ENCODE results near the gene CDC42BPB. TPM values are rescaled to one million over a fixed set of nuclear protein-coding genes. Genes with fewer than 3 reads are reported as not detected.
A peak's percentile ranks its signal among the peaks of the same experiment; 100 is the strongest.

Gene CDC42BPB
- total RNA-seq, 1 experiment from 2014 or later: 96.9 TPM

GRCh38 chr14:103001226-103001625 is 56.1 kb downstream of the CDC42BPB start (continued):
- TF ChIP-seq CDX4 (CRISPR knock-in tag; IDR thresholded peaks at IDR 0.05; ENCODE audit: borderline replicate concordance): no peak
- TF ChIP-seq RELA (CRISPR knock-in tag; IDR thresholded peaks at IDR 0.05; ENCODE audit: borderline replicate concordance): no peak
- no peak for TF ChIP-seq ELF4 (CRISPR knock-in tag; IDR thresholded peaks at IDR 0.05; ENCODE audit: low read depth)
- TF ChIP-seq, protein P1, sequence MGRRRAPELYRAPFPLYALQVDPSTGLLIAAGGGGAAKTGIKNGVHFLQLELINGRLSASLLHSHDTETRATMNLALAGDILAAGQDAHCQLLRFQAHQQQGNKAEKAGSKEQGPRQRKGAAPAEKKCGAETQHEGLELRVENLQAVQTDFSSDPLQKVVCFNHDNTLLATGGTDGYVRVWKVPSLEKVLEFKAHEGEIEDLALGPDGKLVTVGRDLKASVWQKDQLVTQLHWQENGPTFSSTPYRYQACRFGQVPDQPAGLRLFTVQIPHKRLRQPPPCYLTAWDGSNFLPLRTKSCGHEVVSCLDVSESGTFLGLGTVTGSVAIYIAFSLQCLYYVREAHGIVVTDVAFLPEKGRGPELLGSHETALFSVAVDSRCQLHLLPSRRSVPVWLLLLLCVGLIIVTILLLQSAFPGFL (CRISPR knock-in tag; IDR thresholded peaks at IDR 0.05; ENCODE audit: borderline replicate concordance): no peak
- no peak for TF ChIP-seq HMGA2 (CRISPR knock-in tag; IDR thresholded peaks at IDR 0.05)
- no peak for TF ChIP-seq JUN (CRISPR knock-in tag; IDR thresholded peaks at IDR 0.05)

DNA sequence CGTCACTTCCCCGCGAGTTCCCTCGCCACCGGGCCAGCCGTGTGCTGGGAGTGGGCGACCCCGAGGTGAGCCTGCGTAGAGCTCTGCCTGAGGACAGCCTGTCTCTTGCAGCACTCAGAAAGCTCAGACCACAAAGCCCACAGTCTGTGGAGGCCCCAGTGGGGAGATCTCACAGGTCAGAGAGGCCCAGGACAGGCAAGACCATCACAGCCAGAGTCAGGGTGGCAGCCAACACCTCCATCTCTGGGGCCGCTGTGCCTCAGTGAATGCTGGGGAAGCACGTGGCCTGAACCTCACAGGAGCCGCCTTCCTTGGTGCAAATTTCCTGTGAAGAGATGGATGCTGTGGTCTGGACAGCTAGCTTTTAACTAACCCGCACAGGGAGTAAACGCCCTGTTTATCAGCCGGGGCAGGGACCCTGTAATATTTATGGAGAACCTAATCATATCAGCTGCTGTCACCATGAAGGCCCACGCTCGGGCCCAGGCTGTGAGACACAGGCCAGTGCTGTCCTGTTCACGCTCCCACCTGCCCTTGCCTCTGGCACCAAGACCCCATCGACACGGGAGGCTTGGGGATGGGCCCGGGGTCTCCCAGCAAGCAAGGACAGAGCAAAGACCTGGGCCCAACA is 56.9 kb downstream of the CDC42BPB start:
- Mint-ChIP-seq H3K4me1 (no peaks in the 10 kb centered on the region), H3K36me3 (peaks cover 37% of the 10 kb centered on the region), H3K27me3 (ENCODE audit: low read depth) (no peaks in the 10 kb centered on the region), H3K9me3 (no peaks in the 10 kb centered on the region), H3K27ac (0 out of 2 replicates have a peak overlapping the region, but pooled peaks have one; percentile 23), H3K4me3 (no peak overlapping the region)
- POLR2A ChIA-PET: no interaction called here
- no peak for TF ChIP-seq ZNF263 (CRISPR knock-in tag; IDR thresholded peaks at IDR 0.05; ENCODE audit: low read depth)
- TF ChIP-seq, protein P2, sequence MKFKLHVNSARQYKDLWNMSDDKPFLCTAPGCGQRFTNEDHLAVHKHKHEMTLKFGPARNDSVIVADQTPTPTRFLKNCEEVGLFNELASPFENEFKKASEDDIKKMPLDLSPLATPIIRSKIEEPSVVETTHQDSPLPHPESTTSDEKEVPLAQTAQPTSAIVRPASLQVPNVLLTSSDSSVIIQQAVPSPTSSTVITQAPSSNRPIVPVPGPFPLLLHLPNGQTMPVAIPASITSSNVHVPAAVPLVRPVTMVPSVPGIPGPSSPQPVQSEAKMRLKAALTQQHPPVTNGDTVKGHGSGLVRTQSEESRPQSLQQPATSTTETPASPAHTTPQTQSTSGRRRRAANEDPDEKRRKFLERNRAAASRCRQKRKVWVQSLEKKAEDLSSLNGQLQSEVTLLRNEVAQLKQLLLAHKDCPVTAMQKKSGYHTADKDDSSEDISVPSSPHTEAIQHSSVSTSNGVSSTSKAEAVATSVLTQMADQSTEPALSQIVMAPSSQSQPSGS (CRISPR knock-in tag; IDR thresholded peaks at IDR 0.05; ENCODE audit: borderline replicate concordance, low read depth): no peak
- no peak for TF ChIP-seq FOXJ3 (CRISPR knock-in tag; IDR thresholded peaks at IDR 0.05; ENCODE audit: borderline replicate concordance)
- no peak for TF ChIP-seq ZNF317 (CRISPR knock-in tag; IDR thresholded peaks at IDR 0.05; ENCODE audit: borderline replicate concordance, low read depth)
- no peak for TF ChIP-seq CREB1 (CRISPR knock-in tag; IDR thresholded peaks at IDR 0.05)
- TF ChIP-seq CDX4 (CRISPR knock-in tag; IDR thresholded peaks at IDR 0.05; ENCODE audit: borderline replicate concordance): no peak
- TF ChIP-seq TP53 (CRISPR knock-in tag; IDR thresholded peaks at IDR 0.05): no peak
- CTCF ChIA-PET: no interaction called here
- DNase-seq (ENCODE audit: low spot score) (no peak), ATAC-seq (no peak)

GRCh38 chr14:102999227-102999895 is 58.0 kb downstream of the CDC42BPB start:
- H3K36me3 Mint-ChIP-seq: peaks cover 36% of the 10 kb centered on the region
- DNase-seq (ENCODE audit: low spot score) (no peak), ATAC-seq (no peak)
- no peaks in the 10 kb centered on the region for H3K4me1 Mint-ChIP-seq
- no peaks in the 10 kb centered on the region for H3K27me3 Mint-ChIP-seq (ENCODE audit: low read depth)
- ChIA-PET POLR2A (no interaction called here), CTCF (no interaction called here)
- no peak overlapping the region for H3K4me3 Mint-ChIP-seq
- H3K9me3 Mint-ChIP-seq: no peaks in the 10 kb centered on the region
- H3K27ac Mint-ChIP-seq: 0 out of 2 replicates have a peak overlapping the region, but pooled peaks have one; percentile 53
- TF ChIP-seq ZNF121 (CRISPR knock-in tag; IDR thresholded peaks at IDR 0.05): no peak
- TF ChIP-seq KAT7 (CRISPR knock-in tag; IDR thresholded peaks at IDR 0.05; ENCODE audit: borderline replicate concordance): no peak
- TF ChIP-seq SMAD4 (CRISPR knock-in tag; IDR thresholded peaks at IDR 0.05): no peak
- TF ChIP-seq, protein P3, sequence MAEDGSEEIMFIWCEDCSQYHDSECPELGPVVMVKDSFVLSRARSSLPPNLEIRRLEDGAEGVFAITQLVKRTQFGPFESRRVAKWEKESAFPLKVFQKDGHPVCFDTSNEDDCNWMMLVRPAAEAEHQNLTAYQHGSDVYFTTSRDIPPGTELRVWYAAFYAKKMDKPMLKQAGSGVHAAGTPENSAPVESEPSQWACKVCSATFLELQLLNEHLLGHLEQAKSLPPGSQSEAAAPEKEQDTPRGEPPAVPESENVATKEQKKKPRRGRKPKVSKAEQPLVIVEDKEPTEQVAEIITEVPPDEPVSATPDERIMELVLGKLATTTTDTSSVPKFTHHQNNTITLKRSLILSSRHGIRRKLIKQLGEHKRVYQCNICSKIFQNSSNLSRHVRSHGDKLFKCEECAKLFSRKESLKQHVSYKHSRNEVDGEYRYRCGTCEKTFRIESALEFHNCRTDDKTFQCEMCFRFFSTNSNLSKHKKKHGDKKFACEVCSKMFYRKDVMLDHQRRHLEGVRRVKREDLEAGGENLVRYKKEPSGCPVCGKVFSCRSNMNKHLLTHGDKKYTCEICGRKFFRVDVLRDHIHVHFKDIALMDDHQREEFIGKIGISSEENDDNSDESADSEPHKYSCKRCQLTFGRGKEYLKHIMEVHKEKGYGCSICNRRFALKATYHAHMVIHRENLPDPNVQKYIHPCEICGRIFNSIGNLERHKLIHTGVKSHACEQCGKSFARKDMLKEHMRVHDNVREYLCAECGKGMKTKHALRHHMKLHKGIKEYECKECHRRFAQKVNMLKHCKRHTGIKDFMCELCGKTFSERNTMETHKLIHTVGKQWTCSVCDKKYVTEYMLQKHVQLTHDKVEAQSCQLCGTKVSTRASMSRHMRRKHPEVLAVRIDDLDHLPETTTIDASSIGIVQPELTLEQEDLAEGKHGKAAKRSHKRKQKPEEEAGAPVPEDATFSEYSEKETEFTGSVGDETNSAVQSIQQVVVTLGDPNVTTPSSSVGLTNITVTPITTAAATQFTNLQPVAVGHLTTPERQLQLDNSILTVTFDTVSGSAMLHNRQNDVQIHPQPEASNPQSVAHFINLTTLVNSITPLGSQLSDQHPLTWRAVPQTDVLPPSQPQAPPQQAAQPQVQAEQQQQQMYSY (CRISPR knock-in tag; IDR thresholded peaks at IDR 0.05): no peak
- no peak for TF ChIP-seq TCF7 (CRISPR knock-in tag; IDR thresholded peaks at IDR 0.05; ENCODE audit: low read depth)
- TF ChIP-seq TEAD1 (CRISPR knock-in tag; IDR thresholded peaks at IDR 0.05): no peak
- TF ChIP-seq, protein P4, sequence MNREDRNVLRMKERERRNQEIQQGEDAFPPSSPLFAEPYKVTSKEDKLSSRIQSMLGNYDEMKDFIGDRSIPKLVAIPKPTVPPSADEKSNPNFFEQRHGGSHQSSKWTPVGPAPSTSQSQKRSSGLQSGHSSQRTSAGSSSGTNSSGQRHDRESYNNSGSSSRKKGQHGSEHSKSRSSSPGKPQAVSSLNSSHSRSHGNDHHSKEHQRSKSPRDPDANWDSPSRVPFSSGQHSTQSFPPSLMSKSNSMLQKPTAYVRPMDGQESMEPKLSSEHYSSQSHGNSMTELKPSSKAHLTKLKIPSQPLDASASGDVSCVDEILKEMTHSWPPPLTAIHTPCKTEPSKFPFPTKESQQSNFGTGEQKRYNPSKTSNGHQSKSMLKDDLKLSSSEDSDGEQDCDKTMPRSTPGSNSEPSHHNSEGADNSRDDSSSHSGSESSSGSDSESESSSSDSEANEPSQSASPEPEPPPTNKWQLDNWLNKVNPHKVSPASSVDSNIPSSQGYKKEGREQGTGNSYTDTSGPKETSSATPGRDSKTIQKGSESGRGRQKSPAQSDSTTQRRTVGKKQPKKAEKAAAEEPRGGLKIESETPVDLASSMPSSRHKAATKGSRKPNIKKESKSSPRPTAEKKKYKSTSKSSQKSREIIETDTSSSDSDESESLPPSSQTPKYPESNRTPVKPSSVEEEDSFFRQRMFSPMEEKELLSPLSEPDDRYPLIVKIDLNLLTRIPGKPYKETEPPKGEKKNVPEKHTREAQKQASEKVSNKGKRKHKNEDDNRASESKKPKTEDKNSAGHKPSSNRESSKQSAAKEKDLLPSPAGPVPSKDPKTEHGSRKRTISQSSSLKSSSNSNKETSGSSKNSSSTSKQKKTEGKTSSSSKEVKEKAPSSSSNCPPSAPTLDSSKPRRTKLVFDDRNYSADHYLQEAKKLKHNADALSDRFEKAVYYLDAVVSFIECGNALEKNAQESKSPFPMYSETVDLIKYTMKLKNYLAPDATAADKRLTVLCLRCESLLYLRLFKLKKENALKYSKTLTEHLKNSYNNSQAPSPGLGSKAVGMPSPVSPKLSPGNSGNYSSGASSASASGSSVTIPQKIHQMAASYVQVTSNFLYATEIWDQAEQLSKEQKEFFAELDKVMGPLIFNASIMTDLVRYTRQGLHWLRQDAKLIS (CRISPR knock-in tag; IDR thresholded peaks at IDR 0.05; ENCODE audit: borderline replicate concordance): no peak

All from WTC11 (cell line).